ENCODE data around the gene ZNF639. TPM values are rescaled to one million over a fixed set of nuclear protein-coding genes. Genes with fewer than 3 reads are reported as not detected.
A peak's percentile ranks its signal among the peaks of the same experiment; 100 is the strongest.

The ZNF639 gene
- total and polyA plus RNA-seq, 9 of the 15 experiments (the other 6 are each of a cell fraction or from before 2014, with no cell fraction given) = 17.6 to 88.1 (median 53.7) TPM

GRCh38 chr3:179301645-179302044 lies 21.2 kb upstream of the ZNF639 start (continued):
- TF ChIP-seq SRSF3 (IDR thresholded peaks at IDR 0.05; ENCODE audit: insufficient read depth, low read length) (no peak), E2F8 (IDR thresholded peaks at IDR 0.05; ENCODE audit: low read depth, partially characterized antibody) (no peak), ZNF24 (IDR thresholded peaks at IDR 0.05) (no peak), ZNF133 (CRISPR knock-in tag; IDR thresholded peaks at IDR 0.05) (no peak), PRDM10 (IDR thresholded peaks at IDR 0.05; ENCODE audit: partially characterized antibody) (peak; percentile 28), FOXA3 (CRISPR knock-in tag; conservative IDR thresholded peaks at IDR 0.05 in 1 of 2, IDR thresholded peaks at IDR 0.05 in 1 of 2) (no peak), MIER1 (IDR thresholded peaks at IDR 0.05; ENCODE audit: low read depth) (no peak), ZNF316 (IDR thresholded peaks at IDR 0.05) (no peak), CEBPG (CRISPR knock-in tag; IDR thresholded peaks at IDR 0.05) (no peak), CEBPG (tag; conservative IDR thresholded peaks at IDR 0.05 in 1 of 2, IDR thresholded peaks at IDR 0.05 in 1 of 2) (no peak), ZHX1 (conservative IDR thresholded peaks at IDR 0.05; ENCODE audit: low read length) (no peak), ZKSCAN1 (IDR thresholded peaks at IDR 0.05; ENCODE audit: low read depth, low read length) (no peak), ARID3B (CRISPR knock-in tag; IDR thresholded peaks at IDR 0.05; ENCODE audit: borderline replicate concordance) (no peak), MYNN (IDR thresholded peaks at IDR 0.05) (no peak), MYNN (CRISPR knock-in tag; IDR thresholded peaks at IDR 0.05) (no peak), EZH2 (IDR thresholded peaks at IDR 0.05; ENCODE audit: borderline replicate concordance, low read depth, low read length) (no peak), KDM2B (CRISPR knock-in tag; IDR thresholded peaks at IDR 0.05) (no peak), ZFP36 (IDR thresholded peaks at IDR 0.05; ENCODE audit: low read depth, low read length, partially characterized antibody) (no peak), ILK (tag; IDR thresholded peaks at IDR 0.05; ENCODE audit: borderline replicate concordance, low read depth) (no peak)

Measured in K562 (cell line).